Activated naive CD4-positive, alpha-beta T cell treated with anti-CD3 and anti-CD28 coated beads for 36 hours (primary cell): ENCODE measurements around the gene TTC39C. TPM values are rescaled to one million over a fixed set of nuclear protein-coding genes. Genes with fewer than 3 reads are reported as not detected.
A peak's percentile ranks its signal among the peaks of the same experiment; 100 is the strongest.

Experiments used
- CTCF ChIA-PET: fragments of 350-600 bp; sonication (Branson Sonifier 250); formaldehyde crosslinking; loops from one replicate; lab custom pipeline; 2021; ENCODE audit warnings: antibody characterized with exemption; lab: Charles Lee
- DNase-seq: peaks from one replicate; pipeline ENCODE4 v3.0.0-alpha.2; 2020
- H3K27ac Mint-ChIP-seq: one replicate; pipeline ENCODE4 v1.8.0; 2021; ENCODE audit warnings: mild to moderate bottlenecking, mixed read lengths
- H3K27me3 Mint-ChIP-seq: one replicate; pipeline ENCODE4 v1.8.0; 2021; ENCODE audit warnings: low read depth, mixed read lengths
- H3K36me3 Mint-ChIP-seq: one replicate; pipeline ENCODE4 v1.8.0; 2021; ENCODE audit warnings: low read depth, mixed read lengths
- H3K4me1 Mint-ChIP-seq: one replicate; pipeline ENCODE4 v1.8.0; 2021; ENCODE audit warnings: low read depth, mixed read lengths
- H3K4me3 Mint-ChIP-seq: one replicate; pipeline ENCODE4 v1.8.0; 2021; ENCODE audit warnings: mild to moderate bottlenecking, moderate library complexity, mixed read lengths
- H3K9me3 Mint-ChIP-seq: one replicate; pipeline ENCODE4 v1.8.0; 2021; ENCODE audit warnings: mixed read lengths
- intact Hi-C: fragments of 100-400 bp; cut with micrococcal nuclease; formaldehyde crosslinking; loops from one replicate; pipeline ENCODE4 v1.15.1; 2023
- total RNA-seq, 2 experiments: library from RNA; stranded (reverse); gene quantifications; one replicate each; pipeline ENCODE4 v1.2.3, GENCODE V29; 2021

The TTC39C gene
- total RNA-seq, 2 experiments from 2014 or later, result 39.9 to 44.2 TPM

DNA sequence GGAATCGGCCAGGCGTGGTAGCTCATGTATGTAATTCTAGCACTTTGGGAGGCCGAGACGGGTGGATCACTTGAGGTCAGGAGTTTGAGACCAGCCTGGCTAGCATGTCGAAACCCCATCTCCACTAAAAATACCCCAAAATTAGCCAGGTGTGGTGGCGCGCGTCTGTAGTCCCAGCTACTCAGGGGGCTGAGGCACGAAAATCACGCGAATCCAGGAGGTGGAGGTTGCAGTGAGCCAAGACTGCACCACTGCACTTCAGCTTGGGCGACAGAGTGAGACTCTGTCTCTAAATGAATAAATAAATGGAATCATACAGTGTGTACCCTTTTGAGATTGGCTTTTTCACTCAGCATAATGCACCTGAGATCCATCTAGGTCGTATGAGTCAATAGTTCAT is 19.4 kb upstream of the TTC39C start:
- CTCF ChIA-PET, result interaction anchor here (0.6 kb wide), 1 partner anchor 15 kb away, joined by 3 read pairs; no protein-coding TSS in a partner anchor
- Mint-ChIP-seq H3K27ac (no peak overlapping the region), H3K4me1 (peaks cover 42% of the 10 kb centered on the region)

DNA sequence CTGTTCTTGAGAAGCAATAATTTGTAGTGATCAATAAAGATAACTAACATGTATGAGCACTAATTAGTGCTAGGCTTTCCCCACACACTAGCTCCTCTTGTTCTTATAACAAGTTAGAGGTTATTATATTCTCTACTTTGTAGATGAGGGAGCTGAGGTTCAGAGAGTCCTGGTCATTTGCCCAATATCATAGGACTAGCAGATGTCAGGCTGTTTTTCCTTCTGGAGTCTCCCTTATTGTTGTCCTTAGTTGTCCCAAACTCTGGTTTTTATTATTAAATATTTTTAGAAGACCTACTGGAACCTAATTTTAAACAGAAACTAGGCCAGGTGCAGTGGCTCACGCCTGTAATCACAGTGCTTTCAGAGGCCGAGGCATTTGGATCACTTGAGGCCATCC is 16.5 kb upstream of the TTC39C start:
- no peak overlapping the region for H3K27ac Mint-ChIP-seq

More for the DNA sequence above, 19.4 kb upstream of the TTC39C start:
- no peaks in the 10 kb centered on the region for H3K36me3 Mint-ChIP-seq
- no peaks in the 10 kb centered on the region for H3K27me3 Mint-ChIP-seq
- DNase-seq, result no peak
- H3K9me3 Mint-ChIP-seq, result no peaks in the 10 kb centered on the region
- intact Hi-C loops, result no loop called here
- no peak overlapping the region for H3K4me3 Mint-ChIP-seq

DNA sequence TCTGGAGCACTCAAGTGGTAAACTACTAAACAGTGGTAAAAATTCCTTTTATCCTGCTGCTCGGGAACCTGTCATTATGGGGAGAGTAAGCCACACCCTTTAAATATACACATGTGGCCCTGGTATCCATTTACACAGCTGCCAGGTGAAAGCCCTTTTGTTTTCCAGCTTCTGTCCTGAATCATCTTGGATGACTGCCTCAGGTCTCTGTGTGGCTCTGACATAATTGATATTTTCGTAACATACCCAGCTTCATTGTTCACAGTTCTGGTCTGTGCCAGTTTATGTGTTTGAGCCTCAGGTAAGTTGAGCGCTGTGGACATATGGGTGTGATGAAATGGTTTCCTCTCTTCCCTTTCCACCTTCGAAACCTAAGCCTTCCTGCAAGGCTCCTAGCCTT is 15.7 kb upstream of the TTC39C start:
- no peak overlapping the region for H3K27ac Mint-ChIP-seq
- H3K4me3 Mint-ChIP-seq, result no peak overlapping the region
- no peaks in the 10 kb centered on the region for H3K27me3 Mint-ChIP-seq
- DNase-seq, result no peak
- H3K9me3 Mint-ChIP-seq, result no peaks in the 10 kb centered on the region
- H3K4me1 Mint-ChIP-seq, result peaks cover 35% of the 10 kb centered on the region
- no peaks in the 10 kb centered on the region for H3K36me3 Mint-ChIP-seq
- CTCF ChIA-PET, result interaction anchor here (0.7 to 1.1 kb wide), 2 partner anchors 10 to 377 kb away, joined by 3 read pairs; no protein-coding TSS in a partner anchor
- intact Hi-C loops, result no loop called here

More for the DNA sequence above, 16.5 kb upstream of the TTC39C start:
- no peaks in the 10 kb centered on the region for H3K36me3 Mint-ChIP-seq
- no peak overlapping the region for H3K4me3 Mint-ChIP-seq
- intact Hi-C loops, result no loop called here
- peaks cover 38% of the 10 kb centered on the region for H3K4me1 Mint-ChIP-seq
- no peaks in the 10 kb centered on the region for H3K9me3 Mint-ChIP-seq
- CTCF ChIA-PET, result interaction anchor here (1.1 kb wide), 1 partner anchor 11 kb away, joined by 3 read pairs; no protein-coding TSS in a partner anchor
- no peaks in the 10 kb centered on the region for H3K27me3 Mint-ChIP-seq
- DNase-seq, result no peak

DNA sequence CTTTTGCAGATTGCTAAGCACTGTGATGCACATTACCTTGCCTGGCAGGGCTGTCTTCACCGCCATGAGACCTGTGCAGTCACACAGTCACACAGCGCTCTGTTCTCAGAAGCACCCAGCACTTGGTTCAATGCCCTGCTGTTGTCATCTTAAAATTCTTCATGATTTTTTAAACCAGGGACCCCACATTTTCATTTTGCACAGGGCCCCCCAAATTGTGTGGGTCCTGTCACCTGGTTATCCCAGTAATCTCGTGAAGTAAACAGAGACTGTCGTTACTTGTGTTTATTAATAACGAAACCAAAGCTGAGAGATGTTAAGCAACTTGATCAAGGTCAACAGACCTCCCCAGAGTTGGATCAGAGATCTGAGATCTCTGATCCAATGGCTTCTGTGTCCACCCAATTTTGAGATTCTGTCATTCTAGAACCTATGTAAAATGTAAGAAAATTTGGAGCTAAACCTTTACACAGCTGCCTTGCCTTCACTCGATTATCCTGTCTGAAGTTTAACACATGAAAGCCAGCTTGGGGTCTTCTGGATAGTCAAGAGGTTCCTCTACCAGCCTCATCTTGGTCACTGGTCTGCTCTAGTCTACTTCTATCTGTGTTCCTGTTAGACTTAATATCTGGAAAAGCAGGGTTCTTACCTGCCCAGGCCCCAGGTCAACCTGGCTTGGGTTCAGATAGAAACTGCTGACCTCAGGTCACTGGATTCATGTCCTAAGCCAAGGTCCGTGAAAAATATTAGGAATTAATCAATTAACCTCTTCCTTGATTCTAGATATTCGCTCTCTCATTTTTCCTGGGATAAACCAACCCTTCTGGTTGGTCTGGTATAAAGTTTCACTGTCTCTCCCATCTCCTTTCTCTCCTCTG is 13.7 kb upstream of the TTC39C start:
- no peak for DNase-seq
- H3K27ac Mint-ChIP-seq, result no peak overlapping the region
- CTCF ChIA-PET, result interaction anchor here (0.6 kb wide), 1 partner anchor 62 kb away, joined by 3 read pairs; no protein-coding TSS in a partner anchor
- no peak overlapping the region for H3K4me3 Mint-ChIP-seq
- peaks cover 33% of the 10 kb centered on the region for H3K4me1 Mint-ChIP-seq
- no peaks in the 10 kb centered on the region for H3K36me3 Mint-ChIP-seq
- no peaks in the 10 kb centered on the region for H3K9me3 Mint-ChIP-seq
- H3K27me3 Mint-ChIP-seq, result no peaks in the 10 kb centered on the region
- intact Hi-C loops, result no loop called here

DNA sequence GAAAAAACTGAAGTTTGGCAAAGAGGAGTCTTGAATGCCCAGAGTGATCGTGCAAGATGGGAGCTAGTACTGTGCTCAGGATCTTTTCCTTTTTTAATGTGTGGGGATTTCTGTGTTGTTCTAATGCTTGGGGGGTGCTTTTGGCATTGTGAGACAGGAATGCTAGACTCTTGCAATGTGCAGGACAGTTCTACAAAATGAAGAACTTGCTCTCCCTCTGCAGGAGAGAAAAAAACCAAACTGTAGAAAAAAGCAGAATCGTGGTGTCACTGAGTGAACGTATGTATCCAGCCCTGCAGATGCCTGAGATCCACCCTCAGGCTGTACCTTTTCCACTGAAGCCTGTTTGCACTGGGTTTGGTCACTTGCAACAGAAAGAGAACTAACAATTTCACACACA is 12.1 kb upstream of the TTC39C start:
- no peak for DNase-seq
- H3K27ac Mint-ChIP-seq, result no peak overlapping the region
- H3K4me3 Mint-ChIP-seq, result no peak overlapping the region
- no peaks in the 10 kb centered on the region for H3K36me3 Mint-ChIP-seq
- H3K27me3 Mint-ChIP-seq, result no peaks in the 10 kb centered on the region
- CTCF ChIA-PET, result interaction anchor here (0.6 kb wide), 1 partner anchor 45 kb away, joined by 4 read pairs; no protein-coding TSS in a partner anchor
- intact Hi-C loops, result no loop called here
- peaks cover 41% of the 10 kb centered on the region for H3K4me1 Mint-ChIP-seq
- H3K9me3 Mint-ChIP-seq, result no peaks in the 10 kb centered on the region

DNA sequence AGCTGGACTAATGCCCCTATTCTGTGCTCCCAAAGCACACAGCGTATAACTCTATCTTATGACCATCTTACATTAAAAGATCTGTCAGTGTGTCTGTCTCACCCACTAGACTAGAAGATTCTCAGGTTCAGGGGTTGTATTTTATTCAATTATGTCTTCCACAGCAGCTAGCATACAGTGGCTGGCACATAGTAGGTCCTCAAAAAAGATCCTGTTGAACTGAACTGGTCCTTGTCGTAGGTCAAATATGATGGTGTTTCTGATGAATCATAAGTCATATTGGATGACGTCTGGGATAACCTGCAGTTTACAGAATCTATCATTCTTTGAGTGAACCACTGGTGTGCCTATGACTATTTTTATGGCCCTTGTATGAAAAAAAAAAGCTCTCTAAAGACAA is 11.3 kb upstream of the TTC39C start:
- H3K27ac Mint-ChIP-seq, result no peak overlapping the region
- intact Hi-C loops, result no loop called here
- no peaks in the 10 kb centered on the region for H3K9me3 Mint-ChIP-seq
- H3K36me3 Mint-ChIP-seq, result no peaks in the 10 kb centered on the region
- H3K27me3 Mint-ChIP-seq, result no peaks in the 10 kb centered on the region
- CTCF ChIA-PET, result interaction anchor here (0.6 kb wide), 1 partner anchor 114 kb away, joined by 3 read pairs; no protein-coding TSS in a partner anchor
- DNase-seq, result no peak
- no peak overlapping the region for H3K4me3 Mint-ChIP-seq
- peaks cover 46% of the 10 kb centered on the region for H3K4me1 Mint-ChIP-seq

DNA sequence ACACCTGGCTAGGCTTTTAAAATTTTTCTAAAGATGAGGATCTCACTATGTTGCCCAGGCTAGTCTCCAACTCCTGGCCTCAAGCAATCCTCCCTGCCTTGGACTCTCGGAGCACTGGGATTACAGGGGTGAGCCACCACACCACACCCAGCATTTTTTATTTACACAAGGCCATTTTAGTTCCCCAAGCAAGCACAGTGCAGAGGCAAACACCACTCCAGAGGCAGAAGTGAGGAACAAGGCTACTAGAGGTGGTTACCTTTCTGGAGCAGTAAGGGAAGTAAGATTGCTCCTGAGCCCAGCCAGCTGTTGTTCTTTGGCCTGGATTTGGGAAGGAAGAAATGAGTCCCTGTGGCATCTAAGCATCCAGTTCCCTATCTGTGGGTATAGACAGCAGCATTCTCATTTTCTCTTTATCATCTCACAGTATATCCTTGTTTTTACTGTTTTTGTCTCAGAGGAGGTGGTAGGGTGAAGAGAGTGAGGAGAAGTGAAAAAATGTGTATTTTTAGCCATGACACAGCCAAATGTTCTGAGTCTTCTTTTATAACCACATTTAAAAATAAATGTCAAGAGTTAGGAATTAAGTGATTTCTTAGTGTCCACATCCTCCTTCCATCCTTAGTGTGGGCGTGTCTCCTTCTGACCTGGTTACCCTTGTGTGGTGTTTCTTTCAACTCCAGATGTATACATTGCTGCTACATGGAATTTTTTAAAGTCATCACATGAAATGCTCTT is 10.5 kb upstream of the TTC39C start:
- intact Hi-C loops, result no loop called here
- no peaks in the 10 kb centered on the region for H3K27me3 Mint-ChIP-seq
- DNase-seq, result no peak
- no peaks in the 10 kb centered on the region for H3K9me3 Mint-ChIP-seq
- H3K36me3 Mint-ChIP-seq, result no peaks in the 10 kb centered on the region
- no peak overlapping the region for H3K4me3 Mint-ChIP-seq
- H3K27ac Mint-ChIP-seq, result no peak overlapping the region
- CTCF ChIA-PET, result no interaction called here
- peaks cover 54% of the 10 kb centered on the region for H3K4me1 Mint-ChIP-seq

DNA sequence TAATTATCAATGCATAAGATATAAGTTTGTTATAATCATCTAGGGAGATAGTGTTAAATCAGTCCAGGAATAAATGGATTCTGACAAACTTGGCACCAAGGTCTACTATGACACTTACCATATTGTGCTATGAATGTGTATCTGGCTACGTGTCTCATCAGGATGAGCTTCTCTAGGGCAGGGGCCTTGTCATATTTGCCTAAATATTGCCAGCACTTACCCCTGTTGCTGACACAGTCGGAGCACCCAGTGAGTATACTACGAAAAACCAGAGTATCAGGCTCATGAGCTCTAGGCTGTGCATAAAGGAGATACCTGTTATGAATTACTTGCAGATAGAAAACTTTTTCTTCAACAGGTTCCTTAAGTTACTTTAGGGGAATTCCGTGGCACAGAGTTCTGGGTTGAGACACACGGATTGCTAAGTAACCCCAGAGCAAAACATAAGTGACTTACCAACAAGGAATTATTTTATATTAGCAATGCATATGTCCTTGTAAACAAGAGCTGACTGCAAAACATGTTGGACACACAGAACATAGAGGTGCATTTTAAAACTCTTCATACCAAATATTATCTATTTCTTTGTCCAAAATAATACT is 7.7 kb upstream of the TTC39C start:
- intact Hi-C loops, result no loop called here
- no peak overlapping the region for H3K4me3 Mint-ChIP-seq
- no peak for DNase-seq
- no peaks in the 10 kb centered on the region for H3K9me3 Mint-ChIP-seq
- peaks cover 64% of the 10 kb centered on the region for H3K4me1 Mint-ChIP-seq
- no peaks in the 10 kb centered on the region for H3K27me3 Mint-ChIP-seq
- H3K27ac Mint-ChIP-seq, result no peak overlapping the region
- CTCF ChIA-PET, result interaction anchor here (1.0 kb wide), 1 partner anchor 47 kb away, joined by 3 read pairs; no protein-coding TSS in a partner anchor
- no peaks in the 10 kb centered on the region for H3K36me3 Mint-ChIP-seq

DNA sequence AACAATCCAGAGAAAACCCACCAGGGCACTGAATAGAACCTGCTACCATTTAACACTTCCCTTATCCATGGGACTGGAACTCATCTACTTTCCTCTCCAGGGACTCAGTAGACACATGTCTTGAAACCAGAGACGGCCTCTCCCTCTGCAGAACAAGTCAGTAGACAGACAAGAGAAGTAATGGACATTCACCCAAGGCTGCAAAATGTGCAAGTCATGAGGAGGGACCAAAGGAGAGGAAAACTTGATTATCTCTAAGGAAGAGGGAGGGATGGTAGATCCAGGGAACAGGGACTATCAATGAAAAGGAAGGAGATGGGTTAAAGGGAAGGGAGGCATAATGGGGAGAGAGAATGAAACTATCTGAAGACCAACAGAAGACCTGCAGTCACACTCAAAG is 5.3 kb upstream of the TTC39C start:
- no peak for DNase-seq
- H3K9me3 Mint-ChIP-seq, result no peaks in the 10 kb centered on the region
- intact Hi-C loops, result loop anchor here (1.0 to 2.0 kb wide), 2 partner anchors 45 to 90 kb away; no protein-coding TSS in a partner anchor
- H3K4me1 Mint-ChIP-seq, result peaks cover 66% of the 10 kb centered on the region
- no peak overlapping the region for H3K27ac Mint-ChIP-seq
- no peak overlapping the region for H3K4me3 Mint-ChIP-seq
- H3K27me3 Mint-ChIP-seq, result no peaks in the 10 kb centered on the region
- CTCF ChIA-PET, result interaction anchor here (1.1 to 1.3 kb wide), 2 partner anchors 11 to 43 kb away, joined by 3 read pairs; no protein-coding TSS in a partner anchor
- no peaks in the 10 kb centered on the region for H3K36me3 Mint-ChIP-seq

DNA sequence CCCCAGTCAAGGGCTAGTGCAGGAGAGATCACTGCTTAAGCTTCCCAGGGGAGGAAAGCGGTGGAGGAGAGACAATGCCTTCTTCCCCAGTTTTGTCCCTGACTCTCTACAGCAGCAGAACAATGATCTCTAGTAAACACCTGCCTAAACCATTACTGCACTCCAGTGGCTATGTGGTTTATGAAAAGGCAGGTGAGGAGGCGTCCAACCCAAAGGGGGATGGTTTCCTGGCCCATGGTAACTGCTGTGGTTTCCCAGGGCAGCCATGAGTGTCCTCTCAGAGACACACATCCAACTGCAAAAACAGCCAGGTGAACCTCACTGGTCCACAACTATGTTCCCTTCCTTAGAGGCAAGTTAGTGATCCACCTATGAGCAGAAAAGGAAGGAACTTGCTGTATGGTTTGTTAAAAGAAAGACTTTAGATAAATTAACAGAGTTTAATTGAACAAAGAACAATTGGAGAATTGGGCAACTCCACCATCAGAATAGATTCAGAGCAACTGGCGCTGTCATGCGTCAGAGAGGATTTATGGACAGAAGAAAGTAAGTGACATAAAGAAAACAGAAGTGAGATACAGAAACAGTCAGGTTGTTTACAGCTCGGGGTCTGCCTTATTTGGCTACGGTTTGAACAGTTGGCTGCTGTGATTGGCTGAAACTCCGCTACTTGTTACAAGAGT is 4.8 kb upstream of the TTC39C start:
- intact Hi-C loops, result loop anchor here (1.0 to 5.0 kb wide), 3 partner anchors 45 to 182 kb away; no protein-coding TSS in a partner anchor
- peak; percentile 60 for DNase-seq
- no peak overlapping the region for H3K4me3 Mint-ChIP-seq
- no peak overlapping the region for H3K27ac Mint-ChIP-seq
- H3K36me3 Mint-ChIP-seq, result no peaks in the 10 kb centered on the region
- H3K9me3 Mint-ChIP-seq, result no peaks in the 10 kb centered on the region
- no peaks in the 10 kb centered on the region for H3K27me3 Mint-ChIP-seq
- peaks cover 62% of the 10 kb centered on the region for H3K4me1 Mint-ChIP-seq
- CTCF ChIA-PET, result interaction anchor here (1.1 to 1.3 kb wide), 2 partner anchors 11 to 44 kb away, joined by 3 read pairs; no protein-coding TSS in a partner anchor

DNA sequence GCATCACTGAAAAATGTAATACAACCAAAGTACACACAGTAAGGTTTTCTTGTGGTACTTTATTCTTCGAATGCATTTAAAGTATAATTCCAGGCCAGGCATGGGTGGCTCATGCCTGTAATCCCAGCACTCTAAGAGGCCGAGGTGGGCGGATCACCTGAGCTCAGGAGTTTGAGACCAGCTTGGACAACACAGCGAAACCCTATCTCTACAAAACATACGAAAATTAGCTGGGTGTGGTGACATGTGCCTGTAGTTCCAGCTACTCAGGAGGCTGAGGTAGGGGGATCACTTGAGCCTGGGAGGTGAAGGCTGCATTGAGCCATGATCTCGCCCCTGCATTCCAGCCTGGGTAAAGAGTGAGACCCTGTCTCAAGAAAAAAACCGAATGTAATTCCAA is 3.9 kb upstream of the TTC39C start:
- DNase-seq, result no peak
- intact Hi-C loops, result loop anchor here (1.0 to 5.0 kb wide), 6 partner anchors 9 to 183 kb away; no protein-coding TSS in a partner anchor
- H3K27me3 Mint-ChIP-seq, result no peaks in the 10 kb centered on the region
- CTCF ChIA-PET, result interaction anchor here (1.1 kb wide), 1 partner anchor 45 kb away, joined by 3 read pairs; no protein-coding TSS in a partner anchor
- H3K36me3 Mint-ChIP-seq, result peaks cover 4% of the 10 kb centered on the region
- H3K27ac Mint-ChIP-seq, result peak overlapping the region; percentile 89
- H3K4me3 Mint-ChIP-seq, result no peak overlapping the region
- peaks cover 62% of the 10 kb centered on the region for H3K4me1 Mint-ChIP-seq
- H3K9me3 Mint-ChIP-seq, result no peaks in the 10 kb centered on the region
